Iris pigment epithelial cell (primary cell): ENCODE measurements around the gene HBZ.
"Not testable (repeated sequence)": the region's sequence is repeated elsewhere in the genome, so short reads cannot be mapped to it uniquely, and the experiment has no call there.

Experiments used
- DNase-seq: peaks from one replicate; pipeline ENCODE4 v3.0.0-alpha.2; 2011; ENCODE audit warnings: low read depth

Gene HBZ

GRCh38 chr16:164827-165538, 12.5 kb downstream of the HBZ start:
- no peak for DNase-seq

- no peak for DNase-seq
Observed at GRCh38 chr16:165539-166374, 13.3 kb downstream of the HBZ start, which contains the start of gene HBM. HBM (plus strand) TSS chr16:165978; CDS start chr16:165998, 20 bp downstream.

GRCh38 chr16:166375-167121, 14.1 kb downstream of the HBZ start:
- no peak for DNase-seq

- DNase-seq = no peak
Observed at GRCh38 chr16:167122-167690, 14.8 kb downstream of the HBZ start.

GRCh38 chr16:168424-168823, 16.0 kb downstream of the HBZ start:
- DNase-seq = no peak

GRCh38 chr16:169014-169413, 16.6 kb downstream of the HBZ start:
- no peak for DNase-seq

GRCh38 chr16:170088-170507, 17.7 kb downstream of the HBZ start:
- not testable (repeated sequence) for DNase-seq

GRCh38 chr16:170788-171187, 18.3 kb downstream of the HBZ start:
- no peak for DNase-seq

GRCh38 chr16:172374-172941, 20.0 kb downstream of the HBZ start, which contains the start of gene HBA2:
HBA2 (plus strand) TSS chr16:172876; CDS start chr16:172913, 37 bp downstream.
- not testable (repeated sequence) for DNase-seq

- DNase-seq = not testable (repeated sequence)
Observed at GRCh38 chr16:173211-173854, 20.9 kb downstream of the HBZ start.

GRCh38 chr16:173928-174769, 21.7 kb downstream of the HBZ start:
- DNase-seq = not testable (repeated sequence)

- no peak for DNase-seq
Observed at GRCh38 chr16:175011-175949, 22.8 kb downstream of the HBZ start.

- DNase-seq = not testable (repeated sequence)
Observed at GRCh38 chr16:176006-176405, 23.6 kb downstream of the HBZ start.

GRCh38 chr16:176477-177382, 24.3 kb downstream of the HBZ start, which contains the start of gene HBA1:
HBA1 (plus strand) TSS chr16:176680; CDS start chr16:176717, 37 bp downstream.
- not testable (repeated sequence) for DNase-seq

GRCh38 chr16:177394-177822, 25.0 kb downstream of the HBZ start:
- DNase-seq = no peak

GRCh38 chr16:177981-178667, 25.7 kb downstream of the HBZ start:
- DNase-seq = no peak

GRCh38 chr16:178668-179015, 26.2 kb downstream of the HBZ start:
- no peak for DNase-seq
